ENCODE measurements around the gene GPX5.
"Not testable (repeated sequence)": the region's sequence is repeated elsewhere in the genome, so short reads cannot be mapped to it uniquely, and the experiment has no call there.

Gene GPX5

DNA sequence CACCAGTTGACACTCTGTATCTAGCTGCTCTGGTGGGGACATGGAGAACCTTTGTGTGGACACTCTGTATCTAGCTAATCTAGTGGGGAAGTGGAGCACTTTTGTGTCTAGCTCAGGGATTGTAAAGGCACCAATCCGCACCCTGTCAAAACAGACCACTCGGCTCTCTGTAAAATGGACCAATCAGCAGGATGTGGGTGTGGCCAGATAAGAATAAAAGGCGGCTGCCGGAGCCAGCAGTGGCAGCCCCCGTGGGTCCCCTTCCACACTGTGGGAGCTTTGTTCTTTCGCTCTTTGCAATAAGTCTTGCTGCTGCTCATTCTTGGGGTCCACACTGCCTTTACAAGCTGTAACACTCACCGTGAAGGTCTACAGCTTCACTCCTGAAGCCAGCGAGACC, 13.3 kb upstream of the GPX5 start:
- not testable (repeated sequence) for DNase-seq (ENCODE audit: low read depth in 2 of 2)

DNA sequence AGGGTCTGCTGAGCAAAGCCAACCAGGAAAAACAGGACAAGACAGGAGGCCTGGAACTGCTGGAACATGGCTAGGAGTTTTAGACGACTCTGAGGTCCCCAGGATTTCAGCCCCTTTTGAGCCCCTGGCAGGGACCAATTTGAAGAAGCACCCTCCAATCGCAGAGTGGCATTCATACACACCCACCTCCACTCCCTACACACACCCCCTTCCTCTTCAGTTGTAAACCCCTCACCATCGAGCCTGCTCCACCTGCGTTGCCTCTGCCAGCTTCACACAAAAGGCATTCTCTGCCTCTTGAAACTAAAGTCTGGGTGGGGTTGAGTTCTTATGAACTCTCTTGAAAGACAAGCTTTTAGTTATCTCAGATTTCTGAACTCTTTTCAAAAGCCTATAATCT, 10.0 kb upstream of the GPX5 start, which contains the start of gene GPX6:
TSS of gene GPX6 (minus strand) at position 118 of the 400 bp plus-strand sequence. CDS start at position 68, 50 bp downstream.
- DNase-seq (ENCODE audit: low read depth in 2 of 2), result no peak

DNA sequence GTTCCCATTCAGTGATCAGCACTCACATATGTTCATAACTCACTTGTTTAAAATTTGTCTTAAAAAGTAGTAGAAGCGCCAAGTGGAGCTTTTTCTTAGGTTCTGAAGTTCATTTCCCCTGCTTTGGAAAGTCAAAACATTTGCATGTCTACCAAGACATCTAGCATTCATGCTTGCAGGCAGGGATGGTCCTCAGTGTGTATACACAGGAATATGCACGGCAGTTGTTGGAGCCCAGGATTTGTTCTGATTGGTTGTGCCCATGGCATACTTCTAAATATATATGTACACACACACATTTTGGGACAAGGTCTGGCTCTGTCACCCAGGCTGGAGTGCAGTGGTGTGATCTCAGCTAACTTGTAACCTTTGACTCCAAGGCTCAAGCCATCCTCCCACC, 7.7 kb upstream of the GPX5 start:
- no peak for DNase-seq (ENCODE audit: low read depth in 2 of 2)

DNA sequence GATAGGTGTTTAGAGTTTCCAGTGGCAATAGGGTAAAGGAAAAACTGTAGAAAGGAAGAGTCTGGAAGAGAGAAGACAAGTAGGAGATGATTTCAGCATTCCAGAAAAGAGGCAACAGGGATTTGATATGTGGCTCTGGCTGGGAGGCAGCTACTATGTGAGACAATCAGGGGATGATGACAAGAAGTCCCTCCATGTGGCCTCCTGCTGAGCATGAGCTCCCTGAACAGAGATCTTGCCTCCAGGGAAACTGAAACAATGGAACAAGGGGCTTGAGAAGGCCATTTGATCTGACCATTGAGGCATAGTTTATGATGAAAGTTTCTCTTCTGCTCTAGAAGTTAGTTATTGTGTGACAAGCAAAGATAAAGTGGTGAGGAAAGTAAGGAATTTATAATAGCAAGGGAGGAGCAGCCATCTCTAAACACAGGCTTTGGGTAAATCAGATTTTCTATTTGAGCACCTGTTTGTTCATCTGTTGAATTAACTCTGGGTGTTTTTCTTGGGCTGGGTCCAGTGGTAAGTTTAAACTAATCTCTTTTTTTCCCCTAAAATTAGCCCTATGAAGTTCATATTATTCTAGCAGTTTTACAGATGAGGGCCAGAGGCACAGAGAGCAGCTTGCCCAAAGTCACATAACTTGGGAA, 3.0 kb upstream of the GPX5 start:
- no peak for DNase-seq (ENCODE audit: low read depth in 2 of 2)

DNA sequence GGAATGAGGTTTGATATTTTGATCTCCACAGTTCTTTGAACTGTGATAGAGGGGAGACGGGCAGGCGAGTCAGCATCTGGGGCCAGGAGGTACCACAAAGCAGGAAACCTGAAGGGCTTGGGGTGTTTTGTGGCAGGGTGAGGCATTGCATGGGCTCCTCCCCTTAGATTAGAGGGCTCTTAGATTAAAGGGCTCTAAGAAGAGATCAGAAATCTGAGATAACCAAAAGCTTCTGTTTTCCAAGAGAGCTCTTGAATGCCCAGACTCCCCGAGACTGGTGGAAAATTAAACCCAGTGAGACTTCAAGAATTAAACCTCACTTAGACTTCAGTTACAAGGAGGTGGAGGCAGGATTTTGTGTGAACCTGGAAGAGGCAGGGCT, 2.4 kb upstream of the GPX5 start:
- no peak for DNase-seq (ENCODE audit: low read depth in 2 of 2)

DNA sequence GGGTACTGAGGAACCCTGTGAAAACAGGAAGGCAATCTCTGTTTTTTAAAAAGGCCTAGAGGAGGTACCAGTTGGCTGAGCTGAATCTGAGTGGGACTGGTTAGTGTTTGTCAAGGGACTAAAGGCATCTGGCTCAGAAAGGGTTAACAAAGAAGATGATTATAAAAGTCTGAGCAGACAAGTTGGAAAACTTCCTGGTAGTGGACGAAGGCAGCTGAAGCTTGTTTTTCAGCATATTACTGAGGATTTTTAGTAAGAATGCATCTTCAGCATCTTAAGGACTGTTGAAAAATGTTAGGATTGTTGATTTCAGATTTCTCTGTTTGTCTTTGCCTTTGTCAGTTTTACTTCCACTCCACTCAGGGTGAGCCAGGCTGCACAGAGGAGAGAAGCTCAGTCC, 5.1 kb downstream of the GPX5 start:
- no peak for DNase-seq (ENCODE audit: low read depth in 2 of 2)

DNA sequence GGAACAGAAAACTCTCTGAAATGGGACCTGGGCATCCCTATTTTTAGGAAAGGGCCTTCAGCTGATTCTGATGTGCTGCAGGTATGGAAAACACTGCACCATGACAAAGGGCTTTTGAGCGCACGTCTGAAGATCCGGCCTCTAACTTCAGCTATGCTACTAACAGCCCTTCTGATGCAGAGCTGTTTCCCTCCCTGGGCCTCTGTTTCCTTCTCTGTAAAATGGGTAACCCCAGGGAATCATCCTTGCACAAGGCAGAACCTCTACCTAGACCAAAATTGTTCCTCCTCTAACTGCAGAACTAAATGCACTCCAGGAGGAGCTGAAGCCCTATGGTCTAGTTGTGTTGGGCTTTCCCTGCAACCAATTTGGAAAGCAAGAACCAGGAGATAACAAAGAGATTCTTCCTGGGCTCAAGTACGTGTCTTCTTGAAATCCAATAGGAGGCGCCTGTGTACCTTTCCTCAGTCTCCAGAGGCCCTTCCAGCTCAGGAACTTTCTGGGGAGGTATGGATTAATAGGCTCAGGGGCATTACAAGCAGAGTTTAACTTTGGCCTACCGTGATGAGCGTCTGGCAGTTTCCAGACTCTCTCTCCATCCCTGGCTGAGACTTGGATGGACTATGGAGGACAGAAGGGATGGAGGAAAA, 5.9 kb downstream of the GPX5 start:
- DNase-seq (ENCODE audit: low read depth in 2 of 2), result no peak

DNA sequence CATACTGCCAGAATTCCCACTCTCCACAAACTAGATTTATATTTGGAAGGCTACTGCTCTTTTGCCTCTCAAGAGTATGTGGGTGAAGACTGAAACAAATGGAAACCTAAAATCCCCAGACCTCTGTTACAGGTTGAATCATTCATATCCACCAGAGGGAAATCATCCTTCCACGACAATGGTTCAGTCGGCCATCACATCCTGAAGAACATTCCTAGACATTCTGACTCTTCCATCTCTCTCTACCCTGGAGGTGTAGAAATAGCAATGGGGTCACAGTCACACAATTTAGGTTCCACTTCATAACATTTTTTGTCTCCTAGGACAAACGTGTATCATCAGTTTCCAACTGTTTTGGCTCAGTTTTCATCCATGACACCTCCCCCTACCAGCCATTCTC, 8.6 kb downstream of the GPX5 start:
- no peak for DNase-seq (ENCODE audit: low read depth in 2 of 2)

DNA sequence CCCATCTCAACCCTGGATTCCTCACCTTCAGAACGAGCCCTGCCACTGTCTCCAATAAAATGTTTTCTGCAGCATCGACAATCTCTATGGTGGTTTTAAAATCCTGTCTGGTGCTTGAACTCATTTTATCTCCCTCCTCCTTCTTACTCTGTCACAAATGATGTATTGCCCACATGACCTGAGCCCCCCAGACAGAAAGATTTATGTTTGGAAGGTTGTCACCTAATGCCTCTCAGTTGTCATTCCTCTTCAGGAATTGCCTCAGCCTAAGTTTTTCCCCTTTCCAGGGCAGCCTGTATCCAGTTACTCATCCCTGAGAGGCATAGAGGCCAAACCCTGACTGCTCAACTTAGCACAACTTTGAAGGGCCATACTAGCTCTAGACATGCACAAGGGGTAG, 9.2 kb downstream of the GPX5 start:
- no peak for DNase-seq (ENCODE audit: low read depth in 2 of 2)

DNA sequence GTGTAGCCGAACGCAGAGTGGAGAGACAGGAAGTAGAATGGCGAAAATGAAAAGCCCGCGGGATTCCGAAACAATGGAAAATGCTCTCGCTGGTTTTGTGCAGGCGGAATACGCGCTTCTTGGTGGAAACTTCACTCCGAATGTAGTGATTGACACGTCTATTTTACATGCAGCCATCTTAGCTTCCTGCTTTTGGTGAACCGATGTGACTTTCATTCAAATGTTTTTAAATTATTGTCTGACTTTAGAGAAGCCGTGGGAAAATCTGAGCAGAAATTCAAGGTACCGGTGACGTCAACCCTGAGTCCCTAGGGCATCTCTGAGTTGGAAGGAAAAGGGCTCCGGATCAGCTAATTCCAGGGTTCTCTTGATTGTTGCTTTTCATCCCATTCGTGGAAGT, 11.4 kb downstream of the GPX5 start:
- DNase-seq (ENCODE audit: low read depth in 2 of 2), result no peak

DNA sequence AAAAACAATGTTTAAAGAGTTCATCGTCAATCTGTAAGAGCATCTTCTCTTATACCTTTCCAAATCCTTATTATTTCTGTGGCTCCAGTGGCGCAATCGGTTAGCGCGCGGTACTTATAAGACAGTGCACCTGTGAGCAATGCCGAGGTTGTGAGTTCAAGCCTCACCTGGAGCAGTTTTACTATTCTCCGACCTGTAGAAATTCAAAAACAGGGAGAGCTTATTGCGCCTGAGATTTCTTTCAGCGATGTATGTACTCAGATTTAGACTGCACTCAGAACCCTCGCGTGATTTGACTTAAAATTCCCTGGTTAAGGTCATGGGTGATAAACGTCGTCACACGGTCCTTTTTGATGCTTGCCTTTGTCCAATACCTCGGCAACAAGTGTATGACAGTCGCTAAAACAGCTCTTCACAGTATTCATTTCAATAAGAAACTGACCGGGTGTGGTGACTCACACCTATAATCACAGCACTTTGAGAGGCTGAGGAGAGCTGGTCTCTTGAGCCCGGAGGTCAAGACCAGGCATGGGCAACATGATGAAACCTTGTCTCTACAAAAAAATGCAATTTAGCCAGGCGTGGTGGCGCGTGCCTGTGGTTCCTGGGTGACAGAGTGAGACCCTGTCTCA, 11.9 kb downstream of the GPX5 start:
- no peak for DNase-seq (ENCODE audit: low read depth in 2 of 2)

DNA sequence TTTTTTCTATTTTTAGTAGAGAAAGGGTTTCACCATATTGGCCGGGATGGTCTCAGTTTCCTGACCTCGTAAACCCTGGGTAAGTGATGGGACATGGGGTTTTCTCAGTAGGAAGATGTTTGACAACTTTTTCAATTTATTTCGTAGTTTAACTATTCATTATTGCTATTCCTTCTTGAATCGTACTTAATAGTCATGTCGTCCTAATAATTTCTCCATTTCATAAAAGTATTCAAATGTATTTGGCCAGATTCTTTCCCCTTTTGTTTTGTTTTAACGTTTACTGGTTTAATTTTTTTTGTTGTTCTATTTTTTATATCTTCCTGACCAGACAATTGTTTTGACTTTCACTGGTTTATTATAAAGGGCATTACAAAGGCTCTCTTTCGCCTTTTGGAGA, 16.3 kb downstream of the GPX5 start:
- no peak for DNase-seq (ENCODE audit: low read depth in 2 of 2)

DNA sequence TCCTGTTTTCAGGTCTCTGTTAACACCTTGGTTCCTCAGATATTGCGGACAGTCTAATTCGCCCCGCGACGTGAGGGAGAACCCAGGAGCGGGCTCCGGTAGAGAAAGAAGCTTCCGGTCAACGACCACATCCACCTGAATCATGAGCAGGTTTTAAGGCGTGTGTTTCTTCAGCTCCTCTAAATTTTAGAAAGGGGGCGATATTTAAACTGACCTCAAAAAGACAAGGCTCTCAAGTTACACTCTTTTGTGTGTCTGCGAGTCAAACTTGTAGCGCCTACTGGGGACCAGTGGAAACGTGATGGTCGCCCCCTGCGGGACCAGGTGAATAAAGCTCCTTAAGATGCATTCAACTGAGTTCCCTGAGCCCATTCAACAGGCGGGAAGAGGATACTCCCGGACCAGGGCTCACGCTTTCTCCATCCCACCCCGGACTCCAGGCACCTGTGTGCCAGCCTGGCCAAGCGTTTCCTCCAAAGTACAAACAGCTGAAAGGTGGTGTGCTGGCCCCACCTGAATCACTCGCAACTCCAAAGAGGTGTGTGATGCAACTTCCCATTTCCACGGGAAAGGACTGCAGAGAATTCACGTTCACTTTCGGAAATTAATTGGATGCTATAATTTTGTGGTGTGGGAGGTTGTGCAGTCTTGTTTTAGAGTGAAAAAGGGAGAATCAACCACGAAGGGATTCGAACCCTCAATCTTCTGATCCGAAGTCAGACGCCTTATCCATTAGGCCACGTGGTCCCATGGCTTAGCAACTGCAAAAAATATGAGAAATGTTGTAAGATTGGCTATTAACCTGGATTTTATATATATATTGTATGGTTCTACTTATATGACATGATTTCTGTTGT, 17.0 kb downstream of the GPX5 start:
- DNase-seq (ENCODE audit: low read depth in 2 of 2), result peak; percentile 70 to 72

DNA sequence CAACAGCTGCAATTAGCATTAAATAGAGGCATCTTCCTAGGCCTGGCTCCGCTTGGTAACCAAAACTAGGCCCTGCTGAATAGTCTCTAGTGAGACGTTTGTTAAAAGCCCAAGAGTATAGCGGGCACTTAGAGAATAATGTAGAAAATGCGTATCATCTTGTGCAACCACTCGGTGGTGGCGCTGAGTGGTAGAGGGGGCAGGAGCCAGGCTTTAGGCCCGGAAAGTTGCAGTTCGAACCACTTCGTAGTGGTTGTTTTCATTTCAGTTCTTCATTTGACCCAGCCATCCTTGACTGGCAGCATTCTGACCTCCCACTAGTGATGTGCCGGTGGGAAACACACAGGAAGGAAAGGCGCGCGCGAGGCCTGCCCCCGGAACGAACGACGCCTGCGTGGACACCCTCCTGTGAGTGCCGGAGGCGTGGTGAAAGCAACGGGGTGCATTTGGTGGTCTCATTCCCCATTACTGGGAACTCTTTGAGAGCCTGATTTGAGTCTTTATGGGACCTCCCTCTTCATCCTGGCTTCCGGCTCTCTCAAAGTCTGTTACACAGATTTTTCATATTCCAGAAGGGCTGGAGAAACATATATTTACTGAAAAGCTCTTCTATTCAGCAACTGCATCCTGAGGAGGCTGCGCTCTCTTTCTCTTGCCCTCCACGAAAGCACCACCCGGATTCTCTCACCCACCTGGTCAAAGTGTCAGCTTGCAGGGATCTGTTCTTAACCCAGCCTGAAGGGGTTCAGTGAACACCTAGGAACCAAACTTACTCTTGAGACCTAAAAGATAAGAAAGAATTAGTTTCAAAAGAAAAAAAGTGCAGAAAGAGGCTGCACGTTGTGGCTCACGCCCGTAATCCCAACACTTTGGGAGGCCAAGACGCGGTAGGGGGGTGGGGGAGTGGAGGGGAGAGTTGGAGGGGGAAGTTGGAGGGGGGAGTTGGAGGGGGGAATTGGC, 18.2 kb downstream of the GPX5 start:
- DNase-seq (ENCODE audit: low read depth in 2 of 2), result no peak

DNA sequence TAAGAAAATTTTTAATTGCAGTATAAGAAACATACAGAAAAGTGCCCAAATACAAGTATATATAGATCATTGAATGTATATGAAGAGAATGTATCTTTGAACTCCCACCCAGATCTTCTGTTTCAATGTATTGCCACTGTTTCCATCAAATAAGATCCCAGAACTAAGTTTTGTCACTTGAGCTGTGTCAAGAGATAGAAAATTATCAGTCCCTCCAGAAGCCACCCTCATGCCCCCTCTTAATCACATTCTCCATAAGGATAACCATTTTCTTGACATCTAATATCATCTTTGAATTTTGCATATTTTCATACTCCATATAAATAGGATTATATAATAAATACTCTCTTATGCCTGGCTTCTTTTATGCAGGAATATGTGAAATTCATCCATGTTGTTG, 20.3 kb downstream of the GPX5 start:
- no peak for DNase-seq (ENCODE audit: low read depth in 2 of 2)

DNA sequence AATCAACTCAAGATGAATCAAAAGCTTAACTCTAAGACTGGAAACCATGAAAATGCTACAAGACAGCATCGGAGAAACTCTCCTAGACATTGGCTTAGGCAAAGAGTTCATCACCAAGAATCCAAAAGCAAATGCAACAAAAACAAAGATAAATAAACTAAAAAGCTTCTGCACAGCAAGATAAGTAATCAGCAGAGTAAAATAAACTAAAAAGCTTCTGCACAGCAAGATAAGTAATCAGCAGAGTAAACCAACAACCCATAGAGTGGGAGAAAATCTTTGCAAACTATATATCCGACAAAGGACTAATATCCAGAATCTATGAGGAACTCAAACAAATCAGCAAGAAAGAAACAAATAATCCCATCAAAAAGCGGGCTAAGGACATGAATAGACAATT, 21.3 kb downstream of the GPX5 start:
- not testable (repeated sequence) for DNase-seq (ENCODE audit: low read depth in 2 of 2)

DNA sequence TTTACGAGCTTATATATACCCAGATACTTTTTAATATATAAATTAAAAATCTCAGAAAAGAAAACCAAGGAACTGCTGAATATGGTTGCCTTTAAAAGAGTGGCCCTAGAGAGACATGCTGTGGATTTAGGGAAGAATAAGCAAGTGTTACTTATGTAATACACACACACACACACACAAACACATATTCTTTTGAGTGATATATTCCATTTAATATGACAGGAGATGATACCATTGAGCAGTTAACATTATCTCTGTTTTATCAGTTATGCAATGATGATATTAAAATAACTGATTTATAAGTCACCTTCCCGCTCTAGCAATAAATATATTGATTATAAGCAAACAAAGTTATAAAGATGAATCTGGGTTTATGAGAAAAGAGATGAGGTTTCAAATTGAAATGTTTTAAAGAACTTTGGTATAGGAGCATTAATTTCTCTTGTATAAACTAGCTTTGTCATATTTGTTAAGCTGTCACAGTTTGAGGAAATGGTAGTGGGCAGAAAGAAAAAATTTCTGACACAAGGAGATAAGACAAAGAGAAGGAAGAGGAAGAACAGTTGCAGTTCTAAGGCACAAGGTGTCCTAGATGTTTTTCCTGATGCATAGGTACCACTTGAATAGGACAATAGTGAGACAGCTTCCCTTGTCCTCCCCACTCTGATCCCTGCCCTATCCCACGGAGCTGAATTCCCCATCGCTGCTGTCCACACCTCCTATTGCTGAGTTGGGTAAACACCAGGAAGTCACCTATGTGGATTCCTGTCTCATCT, 26.4 kb downstream of the GPX5 start:
- DNase-seq (ENCODE audit: low read depth in 2 of 2), result no peak

DNA sequence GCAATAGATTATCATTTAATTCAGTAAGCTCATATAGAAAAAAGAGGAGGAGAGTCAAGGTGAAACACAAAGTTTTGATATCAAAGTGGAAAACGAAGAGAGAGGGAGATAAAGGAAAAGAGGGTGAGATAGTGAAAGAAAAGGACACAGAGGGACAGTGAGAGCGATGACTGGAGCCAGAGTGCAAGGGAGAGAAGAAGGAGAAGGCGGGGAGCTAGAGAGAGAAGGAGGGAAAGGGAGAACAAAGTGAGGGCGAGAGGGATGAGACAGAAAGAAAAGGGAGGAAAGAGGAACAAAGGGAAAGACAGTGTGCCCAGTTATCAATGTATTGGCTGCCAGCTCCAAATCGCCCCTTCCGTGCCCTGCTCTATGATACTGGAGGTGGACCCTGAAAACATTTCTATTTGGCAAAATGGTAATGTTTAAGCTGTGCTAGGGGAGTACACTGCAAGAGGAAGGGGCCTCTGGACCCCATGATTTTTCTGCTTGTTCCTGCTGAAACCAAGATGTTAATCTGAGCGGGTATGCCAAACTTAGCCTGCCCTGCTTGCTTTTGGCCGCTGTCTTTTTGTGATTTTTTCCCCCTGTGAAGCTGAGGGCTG, 27.8 kb downstream of the GPX5 start:
- no peak for DNase-seq (ENCODE audit: low read depth in 2 of 2)

DNA sequence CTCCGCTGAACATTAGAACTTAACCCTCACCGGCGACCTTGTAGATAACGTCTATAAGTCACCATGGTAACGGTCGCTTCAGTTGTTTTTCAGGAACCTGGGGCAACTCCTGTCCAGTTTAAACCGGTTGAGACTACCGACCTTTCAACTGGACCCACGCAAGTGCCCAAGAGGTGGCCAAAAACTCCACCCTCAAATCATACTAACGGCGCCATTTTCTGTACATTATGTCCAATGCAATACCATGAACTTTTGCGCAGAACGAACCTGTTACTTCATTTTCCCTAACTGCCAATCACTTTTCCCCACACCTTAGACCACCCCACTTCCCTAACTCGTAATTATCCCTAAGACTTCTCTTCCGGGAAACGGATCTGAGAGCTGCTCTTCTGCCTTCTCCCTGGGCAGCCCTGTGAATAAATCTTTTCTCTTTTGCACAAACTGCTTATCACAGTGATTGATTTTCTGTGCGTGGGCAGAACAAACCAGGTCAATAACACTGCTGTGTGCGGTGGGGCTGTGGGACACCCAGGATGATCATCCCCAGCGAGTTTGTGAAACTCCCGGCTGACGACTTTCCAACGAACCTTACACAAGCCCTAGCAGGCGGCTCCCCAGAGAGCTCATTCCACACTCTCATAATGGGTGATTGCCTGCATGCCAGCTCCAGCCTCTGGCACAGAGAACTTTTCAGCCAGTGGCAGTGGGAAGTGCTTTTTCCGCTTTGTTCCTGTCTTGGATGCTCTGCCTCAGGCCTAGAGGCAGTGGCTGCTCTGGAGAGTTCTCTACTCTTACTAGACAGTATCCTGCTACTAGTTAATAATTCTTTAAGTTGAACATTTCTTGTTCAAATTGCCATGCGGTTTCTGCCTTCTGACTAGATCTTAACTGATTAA, 28.6 kb downstream of the GPX5 start:
- no peak for DNase-seq (ENCODE audit: low read depth in 2 of 2)
